GM12878 (cell line): ENCODE results near the gene PRKAG2.

Source experiments
- JUND ChIP-seq: IDR thresholded peaks from 2 replicates; pipeline ENCODE4 v1.6.1; 2012; ENCODE audit warnings: low read depth, mild to moderate bottlenecking, low read length, improper control_type of control experiment, moderate library complexity
- POLR2A ChIP-seq: IDR thresholded peaks from 2 replicates; pipeline ENCODE4 v1.6.1; 2011; ENCODE audit warnings: low read depth, mild to moderate bottlenecking, low read length
- POLR2AphosphoS5 ChIP-seq: IDR thresholded peaks from 2 replicates; pipeline ENCODE4 v1.6.1; 2011; ENCODE audit warnings: mild to moderate bottlenecking, low read length, inconsistent platforms
- TF ChIP-seq, protein P1 (sequence below), 3 experiments: IDR thresholded peaks in 2 of 3; conservative IDR thresholded peaks in 1 of 3; 2 replicates each; pipeline ENCODE4 v1.5.1; 2011; ENCODE audit warnings: low read depth in 3 of 3, low read length in 3 of 3, mild to moderate bottlenecking in 3 of 3, control low read depth in 2 of 3, moderate library complexity in 2 of 3, inconsistent platforms in 1 of 3, mixed read lengths in 1 of 3; ENCODE audit not compliant: control insufficient read depth in 2 of 3, insufficient read depth in 1 of 3; ENCODE audit errors: extremely low read depth in 1 of 3

DNA sequence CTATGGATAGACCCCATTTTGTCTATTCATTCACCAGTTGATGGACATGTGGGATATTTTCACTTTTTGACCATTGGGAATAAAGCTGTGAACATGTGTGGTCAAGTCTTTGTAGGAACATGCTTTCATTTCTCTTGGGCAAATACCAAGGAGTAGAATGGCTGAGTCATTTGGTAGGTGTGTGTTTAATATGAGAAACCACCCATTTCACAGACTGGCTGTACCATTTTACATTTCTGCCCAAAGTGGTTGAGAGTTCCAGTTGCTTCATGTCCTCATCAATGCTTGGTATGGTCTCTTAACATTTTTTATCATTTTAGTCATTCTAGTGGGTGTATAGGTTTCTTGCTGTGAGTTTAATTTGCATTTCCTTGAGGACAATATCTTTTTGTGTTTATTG, 232.4 kb downstream of the PRKAG2 start:
- TF ChIP-seq, protein P1, sequence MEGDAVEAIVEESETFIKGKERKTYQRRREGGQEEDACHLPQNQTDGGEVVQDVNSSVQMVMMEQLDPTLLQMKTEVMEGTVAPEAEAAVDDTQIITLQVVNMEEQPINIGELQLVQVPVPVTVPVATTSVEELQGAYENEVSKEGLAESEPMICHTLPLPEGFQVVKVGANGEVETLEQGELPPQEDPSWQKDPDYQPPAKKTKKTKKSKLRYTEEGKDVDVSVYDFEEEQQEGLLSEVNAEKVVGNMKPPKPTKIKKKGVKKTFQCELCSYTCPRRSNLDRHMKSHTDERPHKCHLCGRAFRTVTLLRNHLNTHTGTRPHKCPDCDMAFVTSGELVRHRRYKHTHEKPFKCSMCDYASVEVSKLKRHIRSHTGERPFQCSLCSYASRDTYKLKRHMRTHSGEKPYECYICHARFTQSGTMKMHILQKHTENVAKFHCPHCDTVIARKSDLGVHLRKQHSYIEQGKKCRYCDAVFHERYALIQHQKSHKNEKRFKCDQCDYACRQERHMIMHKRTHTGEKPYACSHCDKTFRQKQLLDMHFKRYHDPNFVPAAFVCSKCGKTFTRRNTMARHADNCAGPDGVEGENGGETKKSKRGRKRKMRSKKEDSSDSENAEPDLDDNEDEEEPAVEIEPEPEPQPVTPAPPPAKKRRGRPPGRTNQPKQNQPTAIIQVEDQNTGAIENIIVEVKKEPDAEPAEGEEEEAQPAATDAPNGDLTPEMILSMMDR (IDR thresholded peaks at IDR 0.05 in 2 of 3, conservative IDR thresholded peaks at IDR 0.05 in 1 of 3; ENCODE audit: control insufficient read depth in 2 of 3, extremely low read depth in 1 of 3, insufficient read depth in 1 of 3, low read depth in 3 of 3, low read length in 3 of 3): no peak
- TF ChIP-seq POLR2A: no peak
- TF ChIP-seq POLR2AphosphoS5: no peak
- TF ChIP-seq JUND: no peak
